ENCODE results near the gene PRDM16.

The PRDM16 gene

GRCh38 chr1:3429766-3430165 is 360.8 kb downstream of the PRDM16 start:
- no peak for DNase-seq

GRCh38 chr1:3430406-3430805 is 361.4 kb downstream of the PRDM16 start:
- no peak for DNase-seq

GRCh38 chr1:3430820-3431219 is 361.8 kb downstream of the PRDM16 start:
- no peak for DNase-seq

GRCh38 chr1:3431266-3431665 is 362.3 kb downstream of the PRDM16 start:
- no peak for DNase-seq

- no peak for DNase-seq
Measured at GRCh38 chr1:3431686-3432085, 362.7 kb downstream of the PRDM16 start.

GRCh38 chr1:3432306-3432705 is 363.3 kb downstream of the PRDM16 start:
- DNase-seq = no peak

GRCh38 chr1:3433076-3433475 is 364.1 kb downstream of the PRDM16 start:
- no peak for DNase-seq

- DNase-seq = no peak
Measured at GRCh38 chr1:3433596-3434320, 364.8 kb downstream of the PRDM16 start.

GRCh38 chr1:3434406-3435110 is 365.6 kb downstream of the PRDM16 start:
- no peak for DNase-seq

GRCh38 chr1:3435666-3436065 is 366.7 kb downstream of the PRDM16 start:
- no peak for DNase-seq

- DNase-seq = no peak
Measured at GRCh38 chr1:3436451-3436850, 367.4 kb downstream of the PRDM16 start.

GRCh38 chr1:3436901-3437300 is 367.9 kb downstream of the PRDM16 start:
- DNase-seq = no peak

- DNase-seq = no peak
Measured at GRCh38 chr1:3438661-3439180, 369.7 kb downstream of the PRDM16 start.

- DNase-seq = no peak
Measured at GRCh38 chr1:3439346-3440299, 370.6 kb downstream of the PRDM16 start.

GRCh38 chr1:3440300-3440681 is 371.3 kb downstream of the PRDM16 start:
- no peak for DNase-seq

GRCh38 chr1:3440711-3441409 is 371.9 kb downstream of the PRDM16 start:
- no peak for DNase-seq

- no peak for DNase-seq
Measured at GRCh38 chr1:3441410-3441847, 372.4 kb downstream of the PRDM16 start.

GRCh38 chr1:3441880-3442279 is 372.9 kb downstream of the PRDM16 start:
- DNase-seq = no peak

- no peak for DNase-seq
Measured at GRCh38 chr1:3442331-3442730, 373.3 kb downstream of the PRDM16 start.

- DNase-seq = no peak
Measured at GRCh38 chr1:3442901-3443300, 373.9 kb downstream of the PRDM16 start.

- no peak for DNase-seq
Measured at GRCh38 chr1:3443807-3444206, 374.8 kb downstream of the PRDM16 start.

GRCh38 chr1:3444298-3444697 is 375.3 kb downstream of the PRDM16 start:
- DNase-seq = no peak

All from CD4-positive, alpha-beta T cell treated with Interleukin-6 for 4 hours (primary cell).